ENCODE measurements around the gene PLCG1. TPM values are rescaled to one million over a fixed set of nuclear protein-coding genes. Genes with fewer than 3 reads are reported as not detected.
A peak's percentile ranks its signal among the peaks of the same experiment; 100 is the strongest.

The PLCG1 gene
- total and polyA plus RNA-seq, 9 of the 15 experiments (the other 6 are each of a cell fraction or from before 2014, with no cell fraction given): 1.7 to 67.0 (median 34.8) TPM

DNA sequence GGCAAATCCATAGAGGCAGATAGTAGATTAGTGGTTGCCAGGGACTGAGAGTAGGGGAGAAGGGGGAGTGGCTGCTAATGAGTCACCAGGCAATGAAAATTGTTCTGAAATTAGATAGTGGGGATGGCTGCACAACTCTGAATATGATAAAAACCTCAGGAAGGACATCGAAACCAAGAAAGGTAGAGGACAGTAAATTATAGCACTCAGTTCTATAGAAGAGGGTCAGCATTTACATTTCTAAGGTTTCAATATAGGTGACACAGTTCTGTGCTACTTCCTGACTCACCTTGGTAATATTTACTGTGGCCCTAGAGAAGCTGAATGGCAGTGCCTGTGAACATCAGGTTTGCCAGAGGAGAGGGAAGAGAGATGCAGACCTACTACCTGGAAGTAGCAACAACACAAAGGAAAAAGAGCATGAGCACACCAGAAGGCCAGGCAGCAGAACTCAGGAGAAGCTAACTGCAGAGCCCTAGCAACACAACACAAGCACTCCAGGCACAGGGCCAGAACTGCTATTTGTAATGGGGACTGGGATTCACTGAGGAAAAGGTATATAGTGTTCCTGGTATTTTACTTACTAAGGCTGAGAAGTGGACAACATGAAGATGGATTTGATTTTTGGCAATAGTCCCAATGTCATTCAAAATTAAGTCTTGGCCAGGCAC, 75.9 kb downstream of the PLCG1 start (continued):
- TF ChIP-seq SMARCA5 (IDR thresholded peaks at IDR 0.05): no peak
- TF ChIP-seq ARID1B (IDR thresholded peaks at IDR 0.05): peak; percentile 40
- TF ChIP-seq, protein P1, sequence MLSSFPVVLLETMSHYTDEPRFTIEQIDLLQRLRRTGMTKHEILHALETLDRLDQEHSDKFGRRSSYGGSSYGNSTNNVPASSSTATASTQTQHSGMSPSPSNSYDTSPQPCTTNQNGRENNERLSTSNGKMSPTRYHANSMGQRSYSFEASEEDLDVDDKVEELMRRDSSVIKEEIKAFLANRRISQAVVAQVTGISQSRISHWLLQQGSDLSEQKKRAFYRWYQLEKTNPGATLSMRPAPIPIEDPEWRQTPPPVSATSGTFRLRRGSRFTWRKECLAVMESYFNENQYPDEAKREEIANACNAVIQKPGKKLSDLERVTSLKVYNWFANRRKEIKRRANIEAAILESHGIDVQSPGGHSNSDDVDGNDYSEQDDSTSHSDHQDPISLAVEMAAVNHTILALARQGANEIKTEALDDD (IDR thresholded peaks at IDR 0.05): no peak
- TF ChIP-seq, protein P2, sequence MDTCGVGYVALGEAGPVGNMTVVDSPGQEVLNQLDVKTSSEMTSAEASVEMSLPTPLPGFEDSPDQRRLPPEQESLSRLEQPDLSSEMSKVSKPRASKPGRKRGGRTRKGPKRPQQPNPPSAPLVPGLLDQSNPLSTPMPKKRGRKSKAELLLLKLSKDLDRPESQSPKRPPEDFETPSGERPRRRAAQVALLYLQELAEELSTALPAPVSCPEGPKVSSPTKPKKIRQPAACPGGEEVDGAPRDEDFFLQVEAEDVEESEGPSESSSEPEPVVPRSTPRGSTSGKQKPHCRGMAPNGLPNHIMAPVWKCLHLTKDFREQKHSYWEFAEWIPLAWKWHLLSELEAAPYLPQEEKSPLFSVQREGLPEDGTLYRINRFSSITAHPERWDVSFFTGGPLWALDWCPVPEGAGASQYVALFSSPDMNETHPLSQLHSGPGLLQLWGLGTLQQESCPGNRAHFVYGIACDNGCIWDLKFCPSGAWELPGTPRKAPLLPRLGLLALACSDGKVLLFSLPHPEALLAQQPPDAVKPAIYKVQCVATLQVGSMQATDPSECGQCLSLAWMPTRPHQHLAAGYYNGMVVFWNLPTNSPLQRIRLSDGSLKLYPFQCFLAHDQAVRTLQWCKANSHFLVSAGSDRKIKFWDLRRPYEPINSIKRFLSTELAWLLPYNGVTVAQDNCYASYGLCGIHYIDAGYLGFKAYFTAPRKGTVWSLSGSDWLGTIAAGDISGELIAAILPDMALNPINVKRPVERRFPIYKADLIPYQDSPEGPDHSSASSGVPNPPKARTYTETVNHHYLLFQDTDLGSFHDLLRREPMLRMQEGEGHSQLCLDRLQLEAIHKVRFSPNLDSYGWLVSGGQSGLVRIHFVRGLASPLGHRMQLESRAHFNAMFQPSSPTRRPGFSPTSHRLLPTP (IDR thresholded peaks at IDR 0.05; ENCODE audit: borderline replicate concordance, extremely low read depth, insufficient read length): no peak
- TF ChIP-seq, protein P3, sequence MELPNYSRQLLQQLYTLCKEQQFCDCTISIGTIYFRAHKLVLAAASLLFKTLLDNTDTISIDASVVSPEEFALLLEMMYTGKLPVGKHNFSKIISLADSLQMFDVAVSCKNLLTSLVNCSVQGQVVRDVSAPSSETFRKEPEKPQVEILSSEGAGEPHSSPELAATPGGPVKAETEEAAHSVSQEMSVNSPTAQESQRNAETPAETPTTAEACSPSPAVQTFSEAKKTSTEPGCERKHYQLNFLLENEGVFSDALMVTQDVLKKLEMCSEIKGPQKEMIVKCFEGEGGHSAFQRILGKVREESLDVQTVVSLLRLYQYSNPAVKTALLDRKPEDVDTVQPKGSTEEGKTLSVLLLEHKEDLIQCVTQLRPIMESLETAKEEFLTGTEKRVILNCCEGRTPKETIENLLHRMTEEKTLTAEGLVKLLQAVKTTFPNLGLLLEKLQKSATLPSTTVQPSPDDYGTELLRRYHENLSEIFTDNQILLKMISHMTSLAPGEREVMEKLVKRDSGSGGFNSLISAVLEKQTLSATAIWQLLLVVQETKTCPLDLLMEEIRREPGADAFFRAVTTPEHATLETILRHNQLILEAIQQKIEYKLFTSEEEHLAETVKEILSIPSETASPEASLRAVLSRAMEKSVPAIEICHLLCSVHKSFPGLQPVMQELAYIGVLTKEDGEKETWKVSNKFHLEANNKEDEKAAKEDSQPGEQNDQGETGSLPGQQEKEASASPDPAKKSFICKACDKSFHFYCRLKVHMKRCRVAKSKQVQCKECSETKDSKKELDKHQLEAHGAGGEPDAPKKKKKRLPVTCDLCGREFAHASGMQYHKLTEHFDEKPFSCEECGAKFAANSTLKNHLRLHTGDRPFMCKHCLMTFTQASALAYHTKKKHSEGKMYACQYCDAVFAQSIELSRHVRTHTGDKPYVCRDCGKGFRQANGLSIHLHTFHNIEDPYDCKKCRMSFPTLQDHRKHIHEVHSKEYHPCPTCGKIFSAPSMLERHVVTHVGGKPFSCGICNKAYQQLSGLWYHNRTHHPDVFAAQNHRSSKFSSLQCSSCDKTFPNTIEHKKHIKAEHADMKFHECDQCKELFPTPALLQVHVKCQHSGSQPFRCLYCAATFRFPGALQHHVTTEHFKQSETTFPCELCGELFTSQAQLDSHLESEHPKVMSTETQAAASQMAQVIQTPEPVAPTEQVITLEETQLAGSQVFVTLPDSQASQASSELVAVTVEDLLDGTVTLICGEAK (IDR thresholded peaks at IDR 0.05): no peak
- TF ChIP-seq, protein P3 (CRISPR knock-in tag; IDR thresholded peaks at IDR 0.05): no peak
- no peak for TF ChIP-seq KAT2B (IDR thresholded peaks at IDR 0.05; ENCODE audit: low read depth, low read length)
- TF ChIP-seq NR2F6 (CRISPR knock-in tag; IDR thresholded peaks at IDR 0.05): no peak
- no peak for TF ChIP-seq SAFB2 (IDR thresholded peaks at IDR 0.05; ENCODE audit: borderline replicate concordance, low read depth, low read length, severe bottlenecking)
- TF ChIP-seq ZNF165 (CRISPR knock-in tag; IDR thresholded peaks at IDR 0.05; ENCODE audit: borderline replicate concordance): no peak
- TF ChIP-seq SRSF7 (optimal IDR thresholded peaks at IDR 0.05; ENCODE audit: low read depth, low read length): no peak
- TF ChIP-seq DPF2 (IDR thresholded peaks at IDR 0.05): peak; percentile 31; the same call in 1 of the 2 replicates
- no peak for TF ChIP-seq TEAD1 (CRISPR knock-in tag; IDR thresholded peaks at IDR 0.05)
- peak; percentile 18; the same call in 1 of the 2 replicates for TF ChIP-seq RFX1 (IDR thresholded peaks at IDR 0.05)
- no peak for TF ChIP-seq CBFB (CRISPR knock-in tag; IDR thresholded peaks at IDR 0.05)
- no peak for TF ChIP-seq EHMT2 (IDR thresholded peaks at IDR 0.05)
- no peak for TF ChIP-seq HCFC1 (IDR thresholded peaks at IDR 0.05; ENCODE audit: low read depth, low read length)
